ENCODE results near the gene CDKN2AIPNL. TPM values are rescaled to one million over a fixed set of nuclear protein-coding genes. Genes with fewer than 3 reads are reported as not detected.
"Not testable (repeated sequence)": the region's sequence is repeated elsewhere in the genome, so short reads cannot be mapped to it uniquely, and the experiment has no call there.

The CDKN2AIPNL gene
- total RNA-seq, 4 donors from 2014 or later, result 20.9 to 26.1 (median 24.5) TPM; not detected in 1

DNA sequence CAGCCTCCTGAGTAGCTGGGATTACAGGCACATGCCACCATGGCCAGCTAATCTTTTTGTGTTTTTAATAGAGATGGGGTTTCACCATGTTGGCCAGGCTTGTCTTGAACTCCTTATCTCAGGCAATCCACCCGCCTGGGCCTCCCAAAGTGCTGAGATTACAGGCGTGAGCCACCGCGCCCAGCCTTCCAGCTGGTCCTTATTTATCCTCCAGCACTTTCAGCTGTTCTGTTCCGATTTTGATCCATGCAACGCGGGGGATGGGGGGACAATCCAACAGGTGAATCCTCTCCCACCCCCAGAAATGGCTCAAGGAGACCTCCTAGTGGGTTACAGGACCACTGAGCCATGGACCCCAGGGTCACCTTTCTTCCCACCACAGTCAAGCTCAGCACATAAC lies 14.7 kb upstream of the CDKN2AIPNL start:
- H3K27ac ChIP-seq, result no peak overlapping the region
- DNase-seq, result no peak
- H3K27me3 ChIP-seq, result no peaks in the 10 kb centered on the region
- H3K36me3 ChIP-seq, result no peaks in the 10 kb centered on the region
- TF ChIP-seq, protein P1, sequence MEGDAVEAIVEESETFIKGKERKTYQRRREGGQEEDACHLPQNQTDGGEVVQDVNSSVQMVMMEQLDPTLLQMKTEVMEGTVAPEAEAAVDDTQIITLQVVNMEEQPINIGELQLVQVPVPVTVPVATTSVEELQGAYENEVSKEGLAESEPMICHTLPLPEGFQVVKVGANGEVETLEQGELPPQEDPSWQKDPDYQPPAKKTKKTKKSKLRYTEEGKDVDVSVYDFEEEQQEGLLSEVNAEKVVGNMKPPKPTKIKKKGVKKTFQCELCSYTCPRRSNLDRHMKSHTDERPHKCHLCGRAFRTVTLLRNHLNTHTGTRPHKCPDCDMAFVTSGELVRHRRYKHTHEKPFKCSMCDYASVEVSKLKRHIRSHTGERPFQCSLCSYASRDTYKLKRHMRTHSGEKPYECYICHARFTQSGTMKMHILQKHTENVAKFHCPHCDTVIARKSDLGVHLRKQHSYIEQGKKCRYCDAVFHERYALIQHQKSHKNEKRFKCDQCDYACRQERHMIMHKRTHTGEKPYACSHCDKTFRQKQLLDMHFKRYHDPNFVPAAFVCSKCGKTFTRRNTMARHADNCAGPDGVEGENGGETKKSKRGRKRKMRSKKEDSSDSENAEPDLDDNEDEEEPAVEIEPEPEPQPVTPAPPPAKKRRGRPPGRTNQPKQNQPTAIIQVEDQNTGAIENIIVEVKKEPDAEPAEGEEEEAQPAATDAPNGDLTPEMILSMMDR (IDR thresholded peaks at IDR 0.05), result no peak
- no peak for TF ChIP-seq POLR2A (IDR thresholded peaks at IDR 0.05)
- intact Hi-C loops (cut with DNase I; ENCODE audit: low total_unique reads), result no loop called here
- H3K4me3 ChIP-seq, result no peak overlapping the region
- no peaks in the 10 kb centered on the region for H3K9me3 ChIP-seq
- no peaks in the 10 kb centered on the region for H3K4me1 ChIP-seq

DNA sequence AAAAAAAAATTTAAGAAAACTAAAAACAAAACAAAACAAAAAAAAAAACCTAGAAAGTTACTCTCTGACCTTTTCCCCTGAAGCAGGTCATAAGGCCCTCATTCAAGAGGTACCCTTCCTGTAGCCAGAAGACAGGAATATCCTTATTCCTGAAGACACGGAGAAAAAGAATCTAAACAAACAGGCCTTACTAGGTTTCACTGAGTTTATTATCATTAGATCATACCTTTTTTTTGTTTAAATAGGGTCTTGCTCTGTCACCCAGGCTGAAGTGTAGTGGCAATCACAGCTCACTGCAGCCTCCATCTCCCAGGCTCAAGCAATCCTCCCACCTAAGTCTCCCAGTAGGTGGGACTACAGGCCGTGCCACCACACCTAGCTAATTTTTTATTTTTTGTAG lies 11.7 kb upstream of the CDKN2AIPNL start:
- H3K9me3 ChIP-seq, result no peaks in the 10 kb centered on the region
- no peaks in the 10 kb centered on the region for H3K27me3 ChIP-seq
- H3K27ac ChIP-seq, result no peak overlapping the region
- no peaks in the 10 kb centered on the region for H3K36me3 ChIP-seq
- DNase-seq, result no peak
- intact Hi-C loops (cut with DNase I; ENCODE audit: low total_unique reads), result no loop called here
- no peak overlapping the region for H3K4me3 ChIP-seq
- H3K4me1 ChIP-seq, result no peaks in the 10 kb centered on the region
- TF ChIP-seq POLR2A (IDR thresholded peaks at IDR 0.05), result no peak
- TF ChIP-seq, protein P1 (IDR thresholded peaks at IDR 0.05), result no peak

DNA sequence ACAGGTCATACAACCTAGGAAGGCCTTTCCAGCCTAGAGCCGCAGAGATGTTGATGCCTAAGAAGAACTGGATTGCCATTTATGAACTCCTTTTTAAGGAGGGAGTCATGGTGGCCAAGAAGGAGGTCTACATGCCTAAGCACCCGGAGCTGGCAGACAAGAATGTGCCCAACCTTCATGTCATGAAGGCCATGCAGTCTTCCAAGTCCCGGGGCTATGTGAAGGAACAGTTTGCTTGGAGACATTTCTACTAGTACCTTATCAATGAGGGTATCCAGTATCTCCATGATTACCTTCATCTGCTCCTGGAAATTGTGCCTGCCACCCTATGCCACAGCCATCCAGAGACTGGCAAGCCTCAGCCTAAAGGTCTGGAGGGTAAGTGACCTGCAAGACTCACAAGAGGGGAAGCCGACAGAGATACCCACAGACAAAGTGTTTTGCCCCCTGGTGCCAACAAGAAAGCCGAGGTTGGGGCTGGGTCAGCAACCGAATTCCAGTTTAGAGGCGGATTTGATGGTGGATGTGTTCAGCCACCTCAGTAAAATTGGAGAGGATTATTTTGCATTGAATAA lies 11.2 kb upstream of the CDKN2AIPNL start:
- no peak for DNase-seq
- Histone ChIP-seq H3K4me1 (no peaks in the 10 kb centered on the region), H3K4me3 (no peak overlapping the region), H3K27me3 (no peaks in the 10 kb centered on the region), H3K27ac (no peak overlapping the region), H3K36me3 (no peaks in the 10 kb centered on the region), H3K9me3 (no peaks in the 10 kb centered on the region)
- no peak for TF ChIP-seq POLR2A (IDR thresholded peaks at IDR 0.05)
- TF ChIP-seq, protein P1 (IDR thresholded peaks at IDR 0.05), result no peak
- intact Hi-C loops (cut with DNase I; ENCODE audit: low total_unique reads), result no loop called here

DNA sequence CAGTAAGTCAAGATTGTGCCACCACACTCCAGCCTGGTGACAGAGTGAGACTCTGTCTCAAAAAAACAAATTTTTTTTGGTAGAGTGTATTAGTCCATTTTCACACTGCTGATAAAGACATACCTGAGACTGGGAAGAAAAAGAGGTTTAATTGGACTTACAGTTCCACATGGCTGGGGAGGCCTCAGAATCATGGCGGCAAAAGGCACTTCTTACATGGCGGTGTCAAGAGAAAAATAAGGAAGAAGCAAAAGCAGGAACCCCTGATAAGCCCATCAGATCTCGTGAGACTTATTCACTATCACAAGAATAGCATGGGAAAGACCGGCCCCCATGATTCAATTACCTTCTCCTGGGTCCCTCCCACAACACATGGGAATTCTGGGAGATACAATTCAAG lies 9.4 kb upstream of the CDKN2AIPNL start:
- H3K4me1 ChIP-seq; H3K36me3 ChIP-seq; H3K27me3 ChIP-seq; intact Hi-C loops (cut with DNase I; ENCODE audit: low total_unique reads); DNase-seq; H3K9me3 ChIP-seq; H3K27ac ChIP-seq; H3K4me3 ChIP-seq: not testable (repeated sequence)

DNA sequence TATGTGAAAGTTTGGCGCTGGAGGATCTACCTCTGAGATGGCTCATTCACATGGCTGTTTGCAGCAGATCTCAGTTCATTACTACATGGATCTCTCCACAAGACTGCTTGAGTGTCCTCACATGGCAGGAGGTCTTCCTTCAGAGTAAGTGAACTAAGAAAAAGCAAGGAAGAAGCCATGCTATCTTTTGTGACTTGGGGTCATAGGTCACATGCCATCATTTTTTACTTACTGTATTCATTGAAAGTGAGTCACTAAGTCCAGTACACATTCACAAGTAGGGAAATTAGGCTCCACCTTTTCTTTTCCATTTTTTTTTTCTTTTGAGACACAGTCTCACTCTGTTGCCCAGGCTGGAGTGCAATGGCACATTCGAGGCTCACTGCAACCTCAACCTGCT lies 8.7 kb upstream of the CDKN2AIPNL start:
- Histone ChIP-seq H3K27me3 (no peaks in the 10 kb centered on the region), H3K36me3 (no peaks in the 10 kb centered on the region), H3K4me3 (no peak overlapping the region), H3K27ac (no peak overlapping the region), H3K4me1 (no peaks in the 10 kb centered on the region), H3K9me3 (no peaks in the 10 kb centered on the region)
- TF ChIP-seq, protein P1 (IDR thresholded peaks at IDR 0.05), result no peak
- no peak for TF ChIP-seq POLR2A (IDR thresholded peaks at IDR 0.05)
- intact Hi-C loops (cut with DNase I; ENCODE audit: low total_unique reads), result no loop called here
- no peak for DNase-seq

GRCh38 chr5:134418958-134419357 lies 7.3 kb upstream of the CDKN2AIPNL start:
- Histone ChIP-seq H3K4me1 (no peaks in the 10 kb centered on the region), H3K4me3 (no peak overlapping the region), H3K27me3 (no peaks in the 10 kb centered on the region), H3K9me3 (no peaks in the 10 kb centered on the region), H3K27ac (no peak overlapping the region), H3K36me3 (no peaks in the 10 kb centered on the region)
- no peak for DNase-seq
- intact Hi-C loops (cut with DNase I; ENCODE audit: low total_unique reads), result loop anchor here (10.0 kb wide), 1 partner anchor 46 kb away; no protein-coding TSS in a partner anchor
- TF ChIP-seq POLR2A (IDR thresholded peaks at IDR 0.05), result no peak

All from uterus (tissue), 4 donors.